DOHH2 (cell line): ENCODE data around the gene CHRDL1.

Experiments
- H3F3A ChIP-seq: fragments of 200-600 bp; sonication (generic), shearing (Covaris generic); 2 replicates; pipeline ENCODE4 v1.6.0; 2016; ENCODE audit warnings: antibody characterized with exemption, mild to moderate bottlenecking; ENCODE audit not compliant: control insufficient read depth, insufficient read depth
- H3K27ac ChIP-seq: fragments of 200-600 bp; sonication (generic); 2 replicates; pipeline ENCODE4 v1.5.1; 2014; ENCODE audit warnings: low read depth, mild to moderate bottlenecking, low read length, moderate library complexity
- H3K27me3 ChIP-seq: fragments of 200-600 bp; sonication (generic); 2 replicates; pipeline ENCODE4 v1.6.1; 2014; ENCODE audit warnings: mild to moderate bottlenecking, low read length, mixed read lengths; ENCODE audit not compliant: control insufficient read depth
- H3K36me3 ChIP-seq: fragments of 200-600 bp; sonication (generic); 2 replicates; pipeline ENCODE4 v1.6.1; 2014; ENCODE audit warnings: mild to moderate bottlenecking, low read length, moderate library complexity, mixed read lengths; ENCODE audit not compliant: control insufficient read depth
- H3K4me1 ChIP-seq: fragments of 200-600 bp; sonication (generic); 2 replicates; pipeline ENCODE4 v1.6.1; 2014; ENCODE audit warnings: mild to moderate bottlenecking, low read length, mixed read lengths; ENCODE audit not compliant: control insufficient read depth
- H3K4me2 ChIP-seq: fragments of 200-600 bp; sonication (generic); 2 replicates; pipeline ENCODE4 v1.6.0; 2014; ENCODE audit warnings: mild to moderate bottlenecking, low read length, moderate library complexity
- H3K4me3 ChIP-seq: fragments of 200-600 bp; sonication (generic); 2 replicates; pipeline ENCODE4 v1.5.1; 2014; ENCODE audit warnings: mild to moderate bottlenecking, low read length, mixed read lengths
- H3K79me2 ChIP-seq: fragments of 200-600 bp; sonication (generic); 2 replicates; pipeline ENCODE4 v1.6.1; 2014; ENCODE audit warnings: mild to moderate bottlenecking, low read length, mixed read lengths; ENCODE audit not compliant: control insufficient read depth
- H3K9me2 ChIP-seq: fragments of 200-600 bp; sonication (generic); replicated peaks from 2 replicates; pipeline ENCODE4 v1.6.1; 2014; ENCODE audit warnings: mild to moderate bottlenecking, low read length, mixed read lengths; ENCODE audit not compliant: control insufficient read depth
- H3K9me3 ChIP-seq: fragments of 200-600 bp; sonication (generic); 2 replicates; pipeline ENCODE4 v1.6.1; 2014; ENCODE audit warnings: antibody characterized with exemption, low read length, mixed read lengths; ENCODE audit not compliant: control insufficient read depth, insufficient read depth
- H4K20me1 ChIP-seq: fragments of 200-600 bp; sonication (generic); 2 replicates; pipeline ENCODE4 v1.6.0; 2014; ENCODE audit warnings: low read depth, mild to moderate bottlenecking, antibody characterized with exemption, low read length, moderate library complexity; ENCODE audit not compliant: control insufficient read depth, insufficient read depth
- CTCF ChIP-seq: fragments of 200-600 bp; sonication (generic); IDR thresholded peaks from one replicate; pipeline ENCODE4 v1.5.1; 2014; ENCODE audit warnings: antibody characterized with exemption, mild to moderate bottlenecking, low read depth, low read length; ENCODE audit not compliant: poor library complexity, severe bottlenecking
- EZH2phosphoT487 ChIP-seq: fragments of 200-600 bp; sonication (generic); IDR thresholded peaks from 2 replicates; pipeline ENCODE4 v1.6.1; 2017; ENCODE audit warnings: borderline replicate concordance, mild to moderate bottlenecking, antibody characterized with exemption, low read length, moderate library complexity, mixed read lengths

Gene CHRDL1

DNA sequence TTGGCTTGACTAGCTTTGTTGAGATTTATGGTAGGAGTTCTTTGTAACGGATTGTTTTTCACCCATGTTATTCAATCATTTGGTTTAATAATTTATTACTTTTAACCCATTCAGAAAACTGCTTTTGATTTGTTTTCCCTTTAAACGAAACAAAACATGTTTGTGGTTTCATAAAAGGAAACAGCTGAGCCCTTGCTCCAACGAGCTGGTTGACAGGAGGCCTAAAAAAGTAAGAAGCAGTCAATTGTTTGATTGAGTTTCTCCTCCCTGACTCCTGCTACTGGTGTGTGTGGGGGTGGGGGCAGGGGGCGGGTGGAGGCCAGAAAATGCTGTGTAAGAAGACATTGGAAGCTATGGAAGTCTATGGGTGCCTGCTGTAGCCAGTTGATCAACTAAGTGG is 102.8 kb downstream of the CHRDL1 start:
- no peaks in the 10 kb centered on the region for H3K36me3 ChIP-seq
- H3K4me3 ChIP-seq: no peak overlapping the region
- no peaks in the 10 kb centered on the region for H3F3A ChIP-seq
- no peaks in the 10 kb centered on the region for H3K9me3 ChIP-seq
- H4K20me1 ChIP-seq: no peaks in the 10 kb centered on the region
- H3K79me2 ChIP-seq: no peaks in the 10 kb centered on the region
- H3K4me1 ChIP-seq: no peaks in the 10 kb centered on the region
- TF ChIP-seq EZH2phosphoT487 (no peak), CTCF (no peak)
- H3K27ac ChIP-seq: no peak overlapping the region
- no peak overlapping the region for H3K4me2 ChIP-seq
- H3K9me2 ChIP-seq: no peaks in the 10 kb centered on the region
- no peaks in the 10 kb centered on the region for H3K27me3 ChIP-seq

DNA sequence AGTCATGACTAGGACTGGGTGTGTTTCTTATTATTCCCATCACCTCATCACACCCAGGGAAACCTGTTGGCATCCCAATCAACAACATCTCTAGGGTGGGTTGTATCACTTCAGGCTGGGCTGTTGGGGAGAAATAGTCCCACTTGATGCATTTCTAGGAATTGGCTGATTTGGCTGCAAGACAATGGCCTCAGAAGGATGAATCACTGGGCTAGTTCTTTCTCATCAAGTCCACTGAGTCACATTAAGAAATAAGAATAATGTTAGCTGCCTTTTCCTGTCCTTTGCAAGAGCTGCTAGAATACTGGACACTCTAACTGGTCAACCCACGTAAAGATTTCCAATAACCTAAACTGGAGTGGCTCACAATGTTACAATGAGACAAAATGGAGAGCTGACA is 104.2 kb downstream of the CHRDL1 start:
- no peaks in the 10 kb centered on the region for H3K9me3 ChIP-seq
- H3F3A ChIP-seq: no peaks in the 10 kb centered on the region
- TF ChIP-seq EZH2phosphoT487 (no peak), CTCF (no peak)
- no peak overlapping the region for H3K27ac ChIP-seq
- no peaks in the 10 kb centered on the region for H3K4me1 ChIP-seq
- no peak overlapping the region for H3K4me2 ChIP-seq
- H4K20me1 ChIP-seq: no peaks in the 10 kb centered on the region
- H3K27me3 ChIP-seq: no peaks in the 10 kb centered on the region
- H3K79me2 ChIP-seq: no peaks in the 10 kb centered on the region
- H3K36me3 ChIP-seq: no peaks in the 10 kb centered on the region
- no peaks in the 10 kb centered on the region for H3K9me2 ChIP-seq
- H3K4me3 ChIP-seq: no peak overlapping the region

DNA sequence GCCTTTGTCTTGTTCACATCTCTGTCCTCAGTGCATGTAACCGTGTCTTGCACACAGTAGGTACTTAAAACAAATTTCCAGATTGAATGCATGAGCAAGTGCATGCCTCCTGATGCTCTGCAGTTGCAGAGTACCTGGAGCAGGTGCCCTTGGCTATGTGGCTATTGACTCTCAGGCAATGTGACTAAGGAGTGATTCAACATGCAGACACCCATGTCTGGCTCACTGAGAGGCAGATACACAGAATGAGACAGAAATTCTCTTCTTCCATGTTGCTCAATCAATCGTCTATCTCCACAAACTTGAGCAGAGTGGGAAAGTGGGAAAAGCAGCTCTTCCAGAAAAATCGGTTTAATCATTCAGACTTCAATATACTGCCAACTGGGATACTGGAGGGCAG is 111.0 kb downstream of the CHRDL1 start:
- Histone ChIP-seq H3F3A (no peaks in the 10 kb centered on the region), H3K27me3 (no peaks in the 10 kb centered on the region), H3K9me2 (no peaks in the 10 kb centered on the region), H3K4me2 (no peak overlapping the region), H3K79me2 (no peaks in the 10 kb centered on the region), H3K9me3 (no peaks in the 10 kb centered on the region), H3K27ac (no peak overlapping the region), H3K4me3 (no peak overlapping the region), H3K4me1 (no peaks in the 10 kb centered on the region), H4K20me1 (no peaks in the 10 kb centered on the region), H3K36me3 (no peaks in the 10 kb centered on the region)
- TF ChIP-seq EZH2phosphoT487 (no peak), CTCF (no peak)

GRCh38 chrX:110683925-110684324 is 111.7 kb downstream of the CHRDL1 start:
- no peaks in the 10 kb centered on the region for H3F3A ChIP-seq
- H3K27ac ChIP-seq: no peak overlapping the region
- H3K27me3 ChIP-seq: no peaks in the 10 kb centered on the region
- no peaks in the 10 kb centered on the region for H4K20me1 ChIP-seq
- H3K36me3 ChIP-seq: no peaks in the 10 kb centered on the region
- no peaks in the 10 kb centered on the region for H3K4me1 ChIP-seq
- no peaks in the 10 kb centered on the region for H3K9me2 ChIP-seq
- H3K9me3 ChIP-seq: no peaks in the 10 kb centered on the region
- no peak overlapping the region for H3K4me2 ChIP-seq
- no peak for TF ChIP-seq CTCF
- TF ChIP-seq EZH2phosphoT487: no peak
- H3K4me3 ChIP-seq: no peak overlapping the region
- no peaks in the 10 kb centered on the region for H3K79me2 ChIP-seq
